ENCODE measurements around the gene ATG4B. TPM values are rescaled to one million over a fixed set of nuclear protein-coding genes. Genes with fewer than 3 reads are reported as not detected.
A peak's percentile ranks its signal among the peaks of the same experiment; 100 is the strongest.

Gene ATG4B
- total RNA-seq, 1 donor from 2014 or later = 78.1 TPM

- no peak for DNase-seq (ENCODE audit: extremely low spot score, unreplicated experiment)
- H3K36me3 Mint-ChIP-seq (ENCODE audit: unreplicated experiment) = peaks cover 16% of the 10 kb centered on the region
- no peak for TF ChIP-seq CTCF (IDR thresholded peaks at IDR 0.05)
- no peaks in the 10 kb centered on the region for H3K9me3 Mint-ChIP-seq (ENCODE audit: unreplicated experiment)
- no peak overlapping the region for H3K4me3 Mint-ChIP-seq (ENCODE audit: unreplicated experiment)
- H3K27me3 Mint-ChIP-seq (ENCODE audit: unreplicated experiment) = no peaks in the 10 kb centered on the region
- H3K27ac Mint-ChIP-seq (ENCODE audit: unreplicated experiment) = no peak overlapping the region
- H3K4me1 Mint-ChIP-seq (ENCODE audit: unreplicated experiment) = peaks cover 11% of the 10 kb centered on the region
Observed at GRCh38 chr2:241608881-241609280, 28.6 kb upstream of the ATG4B start.

GRCh38 chr2:241609859-241610793 lies 27.4 kb upstream of the ATG4B start:
- no peak for DNase-seq (ENCODE audit: extremely low spot score, unreplicated experiment)
- peak overlapping the region; percentile 58 for H3K27ac Mint-ChIP-seq (ENCODE audit: unreplicated experiment)
- H3K36me3 Mint-ChIP-seq (ENCODE audit: unreplicated experiment) = peaks cover 11% of the 10 kb centered on the region
- peak; percentile 48 for TF ChIP-seq CTCF (IDR thresholded peaks at IDR 0.05)
- H3K9me3 Mint-ChIP-seq (ENCODE audit: unreplicated experiment) = no peaks in the 10 kb centered on the region
- H3K4me3 Mint-ChIP-seq (ENCODE audit: unreplicated experiment) = no peak overlapping the region
- H3K4me1 Mint-ChIP-seq (ENCODE audit: unreplicated experiment) = peaks cover 11% of the 10 kb centered on the region
- no peaks in the 10 kb centered on the region for H3K27me3 Mint-ChIP-seq (ENCODE audit: unreplicated experiment)

GRCh38 chr2:241611062-241611461 lies 26.4 kb upstream of the ATG4B start:
- no peak for DNase-seq (ENCODE audit: extremely low spot score, unreplicated experiment)
- H3K4me3 Mint-ChIP-seq (ENCODE audit: unreplicated experiment) = no peak overlapping the region
- no peak for TF ChIP-seq CTCF (IDR thresholded peaks at IDR 0.05)
- no peaks in the 10 kb centered on the region for H3K9me3 Mint-ChIP-seq (ENCODE audit: unreplicated experiment)
- H3K36me3 Mint-ChIP-seq (ENCODE audit: unreplicated experiment) = peaks cover 11% of the 10 kb centered on the region
- no peaks in the 10 kb centered on the region for H3K27me3 Mint-ChIP-seq (ENCODE audit: unreplicated experiment)
- peak overlapping the region; percentile 58 for H3K27ac Mint-ChIP-seq (ENCODE audit: unreplicated experiment)
- H3K4me1 Mint-ChIP-seq (ENCODE audit: unreplicated experiment) = peaks cover 11% of the 10 kb centered on the region

- Mint-ChIP-seq H3K9me3 (ENCODE audit: unreplicated experiment) (no peaks in the 10 kb centered on the region), H3K4me1 (ENCODE audit: unreplicated experiment) (peaks cover 16% of the 10 kb centered on the region), H3K4me3 (ENCODE audit: unreplicated experiment) (no peak overlapping the region), H3K36me3 (ENCODE audit: unreplicated experiment) (peaks cover 9% of the 10 kb centered on the region), H3K27me3 (ENCODE audit: unreplicated experiment) (no peaks in the 10 kb centered on the region), H3K27ac (ENCODE audit: unreplicated experiment) (no peak overlapping the region)
- TF ChIP-seq CTCF (IDR thresholded peaks at IDR 0.05) = no peak
- DNase-seq (ENCODE audit: extremely low spot score, unreplicated experiment) = no peak
Observed at GRCh38 chr2:241612156-241613016, 25.1 kb upstream of the ATG4B start.
